ENCODE data around the gene CTTN. TPM values are rescaled to one million over a fixed set of nuclear protein-coding genes. Genes with fewer than 3 reads are reported as not detected.

The CTTN gene
- total RNA-seq, 1 donor from 2014 or later: 71.9 TPM

GRCh38 chr11:70427436-70427835 lies 29.1 kb downstream of the CTTN start:
- DNase-seq (ENCODE audit: low spot score): no peak

GRCh38 chr11:70428701-70429427 lies 30.5 kb downstream of the CTTN start:
- DNase-seq (ENCODE audit: low spot score): no peak
- ATAC-seq: no peak

More at GRCh38 chr11:70427436-70427835, 29.1 kb downstream of the CTTN start:
- no peak for ATAC-seq

GRCh38 chr11:70429428-70429705 lies 31.0 kb downstream of the CTTN start:
- ATAC-seq (no peak), DNase-seq (ENCODE audit: low spot score) (no peak)

GRCh38 chr11:70429724-70430521 lies 31.6 kb downstream of the CTTN start:
- DNase-seq (ENCODE audit: low spot score) (no peak), ATAC-seq (no peak)

GRCh38 chr11:70430671-70431574 lies 32.6 kb downstream of the CTTN start:
- DNase-seq (ENCODE audit: low spot score) (no peak), ATAC-seq (no peak)

- ATAC-seq: no peak
Measured at GRCh38 chr11:70431611-70432010, 33.3 kb downstream of the CTTN start.

GRCh38 chr11:70432065-70432464 lies 33.7 kb downstream of the CTTN start:
- ATAC-seq (no peak), DNase-seq (ENCODE audit: low spot score) (no peak)

More at GRCh38 chr11:70431611-70432010, 33.3 kb downstream of the CTTN start:
- DNase-seq (ENCODE audit: low spot score): no peak

- no peak for ATAC-seq
- no peak for DNase-seq (ENCODE audit: low spot score)
Measured at GRCh38 chr11:70432580-70432979, 34.3 kb downstream of the CTTN start.

GRCh38 chr11:70433038-70433437 lies 34.7 kb downstream of the CTTN start:
- DNase-seq (ENCODE audit: low spot score) (no peak), ATAC-seq (no peak)

GRCh38 chr11:70433526-70433925 lies 35.2 kb downstream of the CTTN start:
- DNase-seq (ENCODE audit: low spot score) (no peak), ATAC-seq (no peak)

- no peak for DNase-seq (ENCODE audit: low spot score)
- ATAC-seq: no peak
Measured at GRCh38 chr11:70433966-70434812, 35.9 kb downstream of the CTTN start.

GRCh38 chr11:70434813-70435278 lies 36.5 kb downstream of the CTTN start:
- ATAC-seq (no peak), DNase-seq (ENCODE audit: low spot score) (no peak)

GRCh38 chr11:70435361-70435760 lies 37.0 kb downstream of the CTTN start:
- DNase-seq (ENCODE audit: low spot score): no peak

GRCh38 chr11:70435765-70436500 lies 37.6 kb downstream of the CTTN start:
- DNase-seq (ENCODE audit: low spot score) (no peak), ATAC-seq (no peak)

More at GRCh38 chr11:70435361-70435760, 37.0 kb downstream of the CTTN start:
- ATAC-seq: no peak

- ATAC-seq: no peak
- DNase-seq (ENCODE audit: low spot score): no peak
Measured at GRCh38 chr11:70436501-70436860, 38.2 kb downstream of the CTTN start.

- ATAC-seq: no peak
- DNase-seq (ENCODE audit: low spot score): no peak
Measured at GRCh38 chr11:70437111-70437784, 38.9 kb downstream of the CTTN start.

GRCh38 chr11:70440206-70440605 lies 41.9 kb downstream of the CTTN start:
- ATAC-seq: no peak
- no peak for DNase-seq (ENCODE audit: low spot score)

- ATAC-seq (no peak), DNase-seq (ENCODE audit: low spot score) (no peak)
Measured at GRCh38 chr11:70443773-70444030, 45.4 kb downstream of the CTTN start.

- DNase-seq (ENCODE audit: low spot score): no peak
Measured at GRCh38 chr11:70445091-70445490, 46.8 kb downstream of the CTTN start.

More at GRCh38 chr11:70445091-70445490, 46.8 kb downstream of the CTTN start:
- no peak for ATAC-seq
